Stimulated activated CD4-positive, alpha-beta T cell treated with anti-CD3 and anti-CD28 coated beads, Interleukin-4, amount 100 ng/mL, for 24 hours (primary cell): ENCODE measurements around the gene SMCO2.
A peak's percentile ranks its signal among the peaks of the same experiment; 100 is the strongest.

Experiments used
- DNase-seq: peaks from one replicate; pipeline ENCODE4 v3.0.0-alpha.2; 2020

The SMCO2 gene

GRCh38 chr12:27455589-27455988 is 9.1 kb downstream of the SMCO2 start:
- no peak for DNase-seq

GRCh38 chr12:27456618-27457017 is 10.1 kb downstream of the SMCO2 start:
- DNase-seq, result no peak

- peak; percentile 27 for DNase-seq
These were observed 14.0 kb downstream of the SMCO2 start for GRCh38 chr12:27460471-27460978.

- DNase-seq, result no peak
These were observed 15.7 kb downstream of the SMCO2 start for GRCh38 chr12:27462151-27462694.

DNA sequence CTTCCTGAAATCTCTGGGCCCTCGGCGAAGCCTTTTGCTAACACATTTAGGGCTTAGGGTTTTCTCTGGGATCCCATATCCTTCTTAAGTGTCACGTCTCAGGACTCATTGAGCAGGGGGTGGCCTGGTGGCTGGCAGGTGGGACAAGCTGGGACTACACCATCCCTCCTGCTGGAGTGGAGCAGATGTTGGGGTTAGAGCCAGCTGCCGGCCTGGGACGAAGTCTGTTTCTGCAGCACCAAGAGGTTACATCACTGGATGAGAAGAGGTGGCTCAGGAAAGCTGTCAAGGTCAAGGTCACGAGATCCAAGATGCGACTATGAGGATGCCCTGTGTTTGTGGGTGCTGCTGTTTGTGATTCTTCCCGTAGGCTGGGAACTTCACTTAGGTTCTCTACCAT is 16.3 kb downstream of the SMCO2 start:
- no peak for DNase-seq

DNA sequence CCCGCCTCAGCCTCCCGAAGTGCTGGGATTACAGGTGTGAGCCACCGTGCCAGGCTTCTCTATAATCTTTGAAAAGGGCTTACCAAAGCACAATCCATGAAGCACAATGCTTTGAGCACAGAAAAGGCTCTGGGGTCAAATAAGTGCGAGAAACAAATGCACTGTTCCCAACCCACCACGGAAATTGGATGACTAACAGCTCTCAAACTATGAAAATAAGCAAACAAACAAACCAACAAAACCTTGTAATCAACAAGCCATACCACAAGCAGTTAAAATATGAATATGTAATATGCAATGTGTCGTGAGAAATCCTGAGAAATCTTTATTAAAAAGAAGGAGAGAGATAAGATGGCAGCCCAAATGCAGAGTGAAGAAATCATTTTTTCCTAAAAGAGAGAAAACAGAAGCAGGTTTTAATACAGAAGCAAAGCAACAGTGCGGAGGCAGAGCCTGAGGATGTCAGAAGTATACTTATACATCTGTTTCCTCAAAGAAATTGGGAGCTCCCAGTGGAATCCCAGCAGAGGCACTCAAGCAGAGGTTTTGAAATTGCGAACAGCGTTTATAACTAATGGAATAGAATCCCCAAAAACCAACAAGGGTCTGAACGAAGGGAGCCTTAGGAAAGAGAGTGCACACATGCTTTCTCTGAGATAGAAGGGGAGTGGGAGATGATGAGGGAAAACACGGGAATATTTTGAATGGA is 17.1 kb downstream of the SMCO2 start:
- no peak for DNase-seq

DNA sequence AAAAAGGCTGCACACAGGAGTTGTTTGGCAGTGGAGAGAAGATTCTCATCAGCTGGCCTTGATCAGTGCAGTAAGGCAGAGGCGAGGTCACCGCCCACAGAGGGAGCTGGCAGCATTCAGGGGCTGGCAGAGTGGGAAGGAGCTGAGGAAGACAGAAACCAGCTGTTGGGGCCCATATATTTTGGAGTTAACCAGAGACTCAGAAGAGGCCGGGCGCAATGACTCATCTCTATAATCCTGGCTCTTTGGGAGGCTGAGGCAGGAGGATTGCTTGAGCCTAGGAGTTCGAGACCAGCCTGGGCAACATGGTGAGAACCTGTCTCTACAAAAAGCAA is 17.7 kb downstream of the SMCO2 start:
- no peak for DNase-seq

DNA sequence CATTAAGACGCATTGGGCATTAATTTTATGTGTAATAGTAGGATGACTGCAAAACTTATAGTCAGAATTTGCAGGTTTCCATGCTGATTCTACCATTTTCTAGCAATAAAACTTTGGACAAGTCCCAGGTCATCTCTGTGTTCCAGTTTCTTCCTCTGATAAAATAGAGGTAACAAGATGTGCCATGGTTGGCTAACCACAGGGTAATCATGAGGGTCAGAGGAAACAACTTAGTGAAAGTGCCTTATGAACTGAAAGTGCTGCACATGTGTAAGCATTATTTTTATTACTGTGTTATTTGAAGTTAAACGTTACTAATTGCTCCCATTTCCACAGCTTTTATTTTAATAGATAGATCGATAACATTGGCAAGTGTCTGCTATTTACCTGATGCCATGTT is 21.1 kb downstream of the SMCO2 start:
- no peak for DNase-seq

DNA sequence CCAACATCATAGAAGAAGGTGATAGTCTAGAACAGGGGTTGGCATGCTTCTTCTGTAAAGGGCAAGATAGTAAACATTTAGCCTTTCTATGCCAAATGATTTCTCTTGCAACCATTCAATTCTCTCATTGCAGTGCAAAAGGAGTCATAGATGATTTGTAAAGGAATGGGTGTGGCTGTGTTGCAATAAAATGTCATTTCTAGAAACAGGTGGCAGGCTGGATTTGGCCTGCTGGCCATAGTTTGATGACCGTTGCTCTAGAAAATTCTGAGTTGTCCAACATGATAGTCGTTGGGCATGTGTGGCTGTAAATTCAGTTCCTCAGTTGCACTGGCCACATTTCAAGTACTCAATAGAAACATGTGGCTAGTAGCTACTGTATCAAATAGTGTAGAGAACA is 21.7 kb downstream of the SMCO2 start:
- no peak for DNase-seq

- no peak for DNase-seq
These were observed 22.7 kb downstream of the SMCO2 start for GRCh38 chr12:27469176-27469736.

DNA sequence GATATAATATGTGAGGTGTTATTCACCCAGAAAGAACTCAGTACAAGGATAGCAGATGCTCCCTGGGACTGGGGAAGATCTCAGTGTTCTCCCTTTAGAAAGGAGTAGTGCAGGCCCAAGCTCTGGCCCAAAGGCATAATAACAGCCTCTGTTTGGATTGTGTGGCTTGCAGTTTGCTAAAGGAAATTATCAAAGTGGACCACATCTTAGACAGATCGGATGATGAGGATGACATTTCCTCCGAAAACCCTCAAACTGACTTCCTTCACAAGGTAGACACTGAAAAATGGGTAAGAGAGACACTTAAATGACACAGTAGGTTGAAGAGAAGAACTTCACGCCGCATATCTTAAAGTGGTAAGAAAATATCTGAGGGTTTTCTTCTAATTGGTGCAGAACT is 26.1 kb downstream of the SMCO2 start:
- DNase-seq, result no peak

GRCh38 chr12:27474344-27474743 is 27.8 kb downstream of the SMCO2 start:
- no peak for DNase-seq

DNA sequence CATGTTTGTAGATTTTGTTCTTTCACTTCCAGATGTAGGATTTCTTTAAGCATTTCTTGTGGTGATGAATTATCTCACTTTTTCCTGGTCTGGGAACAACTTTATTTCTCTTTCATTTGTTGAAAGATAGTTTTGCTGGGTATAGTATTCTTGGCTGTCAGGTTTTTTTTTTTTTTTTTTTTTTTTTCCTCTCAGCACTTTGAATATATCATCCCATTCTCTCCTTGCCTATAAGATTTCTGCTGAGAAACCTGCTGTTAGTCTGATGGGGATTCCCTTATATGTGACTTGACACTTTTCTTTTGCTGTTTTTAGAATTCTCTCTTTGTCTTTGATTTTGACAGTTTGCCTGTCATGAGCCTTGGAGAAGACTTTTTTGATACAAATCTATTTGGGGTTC is 30.5 kb downstream of the SMCO2 start:
- DNase-seq, result no peak

- DNase-seq, result no peak
These were observed 32.4 kb downstream of the SMCO2 start for GRCh38 chr12:27478949-27479348.

DNA sequence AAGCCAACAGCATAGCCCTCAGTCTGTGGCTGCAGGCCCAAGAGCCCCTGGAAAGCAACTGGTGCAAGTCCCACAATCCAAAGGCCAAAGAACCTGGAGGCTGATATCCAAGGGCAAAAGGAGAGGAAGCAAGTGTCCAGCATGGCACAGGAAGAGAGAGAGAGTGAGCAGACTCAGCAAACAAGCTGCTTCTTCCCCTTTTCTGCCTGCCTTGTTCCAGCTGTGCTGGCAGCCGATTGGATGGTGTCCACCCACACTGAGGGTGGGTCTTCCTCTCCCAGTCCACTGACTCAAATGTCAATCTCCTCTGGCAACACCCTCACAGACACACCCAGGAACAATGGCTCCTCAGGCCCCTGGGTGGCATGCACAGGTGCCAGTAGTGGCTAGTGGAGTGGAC is 33.5 kb downstream of the SMCO2 start:
- DNase-seq, result no peak

GRCh38 chr12:27486961-27487360 is 40.4 kb downstream of the SMCO2 start:
- no peak for DNase-seq

- DNase-seq, result no peak
These were observed 41.9 kb downstream of the SMCO2 start for GRCh38 chr12:27488479-27488878.

GRCh38 chr12:27491226-27491625 is 44.7 kb downstream of the SMCO2 start:
- DNase-seq, result no peak

DNA sequence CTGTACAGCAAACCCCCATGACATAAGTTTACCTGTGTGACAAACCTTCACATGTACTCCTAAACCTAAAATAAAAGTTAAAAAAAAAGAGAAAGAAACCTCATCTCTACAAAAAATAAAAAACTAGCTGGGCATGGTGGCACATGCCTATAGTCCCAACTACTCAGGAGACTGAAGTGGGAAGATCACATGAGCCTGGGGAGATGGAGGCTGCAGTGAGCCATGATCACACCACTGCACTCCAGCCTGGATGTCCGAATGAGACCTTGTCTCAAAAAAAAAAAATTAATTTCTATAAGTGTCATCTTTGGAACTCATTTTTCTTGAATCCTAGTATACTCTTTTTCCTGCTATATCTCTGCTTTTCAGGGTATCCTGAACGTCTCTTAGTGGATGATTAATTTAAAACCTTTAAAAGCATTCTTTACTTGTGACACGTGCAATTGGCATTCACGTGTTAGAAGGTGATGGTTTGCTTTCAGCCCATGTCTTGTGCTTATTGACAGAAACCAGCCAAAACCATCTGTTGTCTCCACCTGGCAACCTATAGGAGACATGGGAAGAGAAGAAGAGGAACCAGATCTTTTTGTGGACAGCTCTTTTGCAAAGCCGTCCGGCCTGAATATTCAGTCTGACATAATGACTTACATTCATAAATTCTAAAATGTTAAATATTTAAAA is 46.9 kb downstream of the SMCO2 start:
- DNase-seq, result no peak

GRCh38 chr12:27497446-27497845 is 50.9 kb downstream of the SMCO2 start:
- DNase-seq, result no peak

- no peak for DNase-seq
These were observed 51.6 kb downstream of the SMCO2 start for GRCh38 chr12:27498149-27498548.

GRCh38 chr12:27498761-27499160 is 52.2 kb downstream of the SMCO2 start:
- DNase-seq, result no peak

DNA sequence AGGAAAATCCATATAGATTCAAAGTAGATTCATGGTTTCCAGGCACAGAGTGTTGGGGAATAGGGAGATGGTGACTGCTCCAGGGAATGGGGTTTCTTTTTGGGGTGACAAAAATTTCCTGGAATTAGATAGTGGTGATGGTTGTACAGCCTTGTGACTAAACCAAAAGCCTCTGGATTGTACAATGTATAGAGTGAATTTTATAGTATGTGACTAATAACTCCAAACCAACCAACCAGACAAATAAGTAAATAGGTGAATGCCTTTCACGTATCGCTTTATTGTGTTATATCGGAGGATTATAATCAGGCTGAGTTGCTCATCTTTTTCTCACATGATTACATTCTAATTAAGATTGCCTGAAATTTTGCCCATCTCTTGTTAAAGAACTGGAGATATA is 52.8 kb downstream of the SMCO2 start:
- DNase-seq, result no peak

- DNase-seq, result no peak
These were observed 54.0 kb downstream of the SMCO2 start for GRCh38 chr12:27500546-27500945.
